T follicular helper cell (primary cell): ENCODE measurements around the gene ST6GALNAC3.
"Not testable (repeated sequence)": the region's sequence is repeated elsewhere in the genome, so short reads cannot be mapped to it uniquely, and the experiment has no call there.

Source experiments
- DNase-seq: peaks from one replicate; pipeline ENCODE4 v3.0.0-alpha.2; 2020; ENCODE audit warnings: low read depth

Gene ST6GALNAC3

DNA sequence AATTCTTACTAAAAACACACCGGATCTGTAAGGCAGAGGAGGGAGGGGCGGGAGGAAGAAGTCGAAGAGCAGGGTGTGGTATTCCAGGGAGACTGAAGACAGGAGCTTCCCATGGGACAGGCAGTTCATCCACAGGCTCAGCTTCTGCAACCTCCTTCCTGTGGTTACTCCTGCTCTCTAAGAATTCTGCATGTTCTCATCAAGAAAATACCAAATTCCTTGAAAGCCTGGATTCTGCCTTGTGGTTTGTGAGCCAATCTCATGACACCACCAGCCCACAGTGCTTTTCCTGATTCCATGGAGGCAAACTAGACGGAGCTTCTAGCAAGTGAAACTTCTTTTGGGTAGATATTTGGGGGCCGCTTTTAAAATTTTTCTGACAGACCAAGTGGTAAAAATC lies 1.1 kb upstream of the ST6GALNAC3 start:
- no peak for DNase-seq

DNA sequence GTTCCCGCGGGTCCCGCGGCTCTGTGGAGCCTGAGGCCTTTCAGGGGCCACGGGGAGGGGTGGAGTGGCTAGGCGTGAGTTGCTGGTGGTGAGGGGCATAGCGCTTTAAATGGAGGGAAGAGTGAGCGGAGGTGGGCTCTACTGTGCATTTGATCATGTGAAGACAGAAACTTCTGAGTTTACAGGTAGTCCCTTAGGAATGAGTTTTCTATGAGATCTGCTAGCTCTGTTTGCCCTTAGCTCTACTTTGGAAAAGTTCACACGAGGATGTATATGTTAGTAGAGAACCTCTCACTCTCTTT lies 593 bp downstream of the ST6GALNAC3 start:
- no peak for DNase-seq

- DNase-seq = no peak
These were observed 1.3 kb downstream of the ST6GALNAC3 start for GRCh38 chr1:76075877-76076276.

- DNase-seq = no peak
These were observed 5.1 kb downstream of the ST6GALNAC3 start for GRCh38 chr1:76079475-76080227.

GRCh38 chr1:76080552-76081079 lies 6.1 kb downstream of the ST6GALNAC3 start:
- no peak for DNase-seq

DNA sequence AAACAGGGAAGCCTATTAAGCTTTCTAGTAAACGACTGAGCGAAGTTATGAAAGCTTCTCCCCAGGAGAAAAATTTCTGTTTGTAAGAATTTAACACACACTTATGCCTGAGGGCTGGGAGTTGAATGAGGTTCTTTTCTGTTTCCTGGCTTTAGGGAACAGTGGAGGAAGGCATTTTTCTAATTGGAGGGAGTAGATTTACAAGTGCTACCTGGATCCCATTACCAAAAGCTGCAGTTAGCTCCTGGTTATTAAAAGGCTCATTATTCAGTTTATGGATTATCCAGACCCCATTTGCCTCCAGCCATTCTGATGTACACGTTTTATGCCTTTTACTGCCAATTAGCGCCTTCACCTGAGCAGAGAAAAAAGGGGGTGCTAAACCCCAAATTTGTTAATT lies 7.5 kb downstream of the ST6GALNAC3 start:
- DNase-seq = no peak

- no peak for DNase-seq
These were observed 8.6 kb downstream of the ST6GALNAC3 start for GRCh38 chr1:76083189-76083588.

DNA sequence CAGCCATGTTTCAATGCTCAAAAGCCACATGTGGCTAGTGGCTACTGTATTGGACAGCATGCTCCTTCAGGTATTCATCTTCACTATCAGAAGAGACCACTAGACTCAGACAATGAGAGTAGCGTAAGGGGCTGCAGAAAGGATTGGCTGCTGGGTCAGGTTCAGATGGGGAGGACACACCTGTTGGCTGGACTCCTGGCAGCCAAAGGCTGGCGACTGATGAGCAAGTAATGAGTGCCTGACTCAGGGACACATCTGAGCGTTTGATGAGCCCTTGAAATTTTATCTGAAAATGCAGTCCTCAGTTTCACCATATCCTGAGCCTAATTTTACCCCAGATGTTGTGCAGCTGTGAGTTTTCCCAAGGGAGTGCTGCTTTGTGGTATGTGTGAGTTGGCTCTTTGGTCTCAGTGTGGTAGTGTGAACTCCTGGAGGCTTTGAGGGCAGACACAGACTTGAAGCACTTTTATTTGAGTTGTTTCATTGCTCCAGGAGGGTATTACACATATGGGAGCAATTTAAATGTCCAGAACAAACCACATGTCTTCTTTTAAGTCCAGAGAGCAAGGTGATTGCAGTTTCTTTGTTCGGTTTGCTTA lies 9.6 kb downstream of the ST6GALNAC3 start:
- DNase-seq = no peak

DNA sequence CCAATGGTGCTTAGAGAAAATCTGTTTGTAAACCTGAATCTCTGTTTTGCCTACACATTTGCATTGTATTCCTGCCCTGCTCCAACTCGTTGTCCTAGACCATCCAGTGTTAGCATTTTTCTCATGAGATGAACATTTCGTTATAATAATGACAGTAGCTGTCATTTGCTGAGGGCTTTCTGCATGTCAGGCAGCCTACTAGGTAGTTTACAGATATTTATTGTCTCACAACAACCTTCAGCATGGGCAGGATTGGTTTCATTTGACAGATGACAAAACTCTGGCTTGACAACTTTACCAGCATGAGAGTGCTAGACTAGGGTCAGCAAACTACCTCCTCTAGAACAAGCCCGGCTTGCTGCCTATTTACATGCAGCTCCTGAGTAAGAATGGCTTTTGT lies 10.1 kb downstream of the ST6GALNAC3 start:
- DNase-seq = no peak

GRCh38 chr1:76086109-76086508 lies 11.6 kb downstream of the ST6GALNAC3 start:
- no peak for DNase-seq

DNA sequence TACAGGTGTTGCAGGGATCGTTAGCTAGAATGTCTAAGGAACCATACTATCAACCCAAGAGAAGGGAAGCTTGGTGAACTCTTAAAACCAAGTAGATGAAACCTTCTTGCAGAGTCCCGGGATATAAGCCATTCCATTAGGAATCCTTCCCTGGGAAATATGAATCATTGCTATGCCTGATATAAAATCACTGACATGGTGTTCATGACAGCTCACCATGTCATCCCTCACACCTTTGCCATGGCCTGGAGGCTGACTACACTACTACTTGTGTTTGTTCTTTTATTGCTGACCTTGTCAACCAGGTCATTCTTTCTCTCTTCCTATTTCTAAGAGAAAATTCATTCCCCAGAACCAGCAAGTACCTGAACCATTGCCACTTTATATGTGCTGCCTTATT lies 12.1 kb downstream of the ST6GALNAC3 start:
- DNase-seq = no peak

GRCh38 chr1:76090283-76091203 lies 16.0 kb downstream of the ST6GALNAC3 start:
- DNase-seq = no peak

DNA sequence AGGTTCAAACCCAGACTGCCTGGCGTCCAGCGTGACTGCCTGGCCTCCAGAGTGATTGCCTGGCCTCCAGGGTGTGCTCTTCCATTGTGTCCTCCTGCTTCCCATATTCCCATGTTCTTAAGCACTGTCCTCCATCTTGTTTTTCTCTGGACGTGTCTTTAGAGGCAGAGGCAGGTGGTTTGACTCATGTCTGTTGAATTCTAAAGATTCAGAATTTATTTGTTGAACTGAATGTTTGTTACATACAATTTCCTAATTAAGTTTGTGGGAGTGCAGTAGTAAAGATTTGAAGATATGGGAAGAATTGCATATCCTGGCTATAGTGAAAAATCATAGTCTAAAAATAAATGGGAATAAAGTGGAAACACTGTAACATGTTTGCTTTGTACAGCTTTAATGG lies 18.3 kb downstream of the ST6GALNAC3 start:
- DNase-seq = no peak

GRCh38 chr1:76093522-76094312 lies 19.2 kb downstream of the ST6GALNAC3 start:
- no peak for DNase-seq

GRCh38 chr1:76095802-76096201 lies 21.3 kb downstream of the ST6GALNAC3 start:
- DNase-seq = no peak

- not testable (repeated sequence) for DNase-seq
These were observed 22.5 kb downstream of the ST6GALNAC3 start for GRCh38 chr1:76097064-76097463.

- DNase-seq = no peak
These were observed 24.3 kb downstream of the ST6GALNAC3 start for GRCh38 chr1:76098845-76099244.

- no peak for DNase-seq
These were observed 27.0 kb downstream of the ST6GALNAC3 start for GRCh38 chr1:76101548-76101947.

- no peak for DNase-seq
These were observed 27.5 kb downstream of the ST6GALNAC3 start for GRCh38 chr1:76102046-76102445.

GRCh38 chr1:76103034-76103433 lies 28.5 kb downstream of the ST6GALNAC3 start:
- DNase-seq = no peak

DNA sequence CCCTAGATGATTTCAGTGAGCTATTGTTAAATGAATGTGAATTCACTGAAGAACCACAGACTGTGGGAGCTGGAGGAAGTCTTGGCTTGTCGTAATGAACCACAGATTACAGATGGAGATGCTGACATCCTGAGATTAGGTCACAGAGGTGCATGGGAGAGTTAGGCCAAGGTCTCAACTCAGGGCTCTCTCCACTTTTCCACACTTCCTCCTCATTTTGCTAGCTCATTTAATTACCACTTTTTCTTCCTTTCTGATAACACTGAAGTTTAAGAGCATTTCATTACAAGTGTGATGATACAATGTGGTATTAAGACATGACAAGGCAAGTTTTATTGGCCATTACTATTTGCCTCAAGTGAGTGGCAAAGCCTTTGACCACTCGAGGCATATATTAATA lies 30.8 kb downstream of the ST6GALNAC3 start:
- no peak for DNase-seq

DNA sequence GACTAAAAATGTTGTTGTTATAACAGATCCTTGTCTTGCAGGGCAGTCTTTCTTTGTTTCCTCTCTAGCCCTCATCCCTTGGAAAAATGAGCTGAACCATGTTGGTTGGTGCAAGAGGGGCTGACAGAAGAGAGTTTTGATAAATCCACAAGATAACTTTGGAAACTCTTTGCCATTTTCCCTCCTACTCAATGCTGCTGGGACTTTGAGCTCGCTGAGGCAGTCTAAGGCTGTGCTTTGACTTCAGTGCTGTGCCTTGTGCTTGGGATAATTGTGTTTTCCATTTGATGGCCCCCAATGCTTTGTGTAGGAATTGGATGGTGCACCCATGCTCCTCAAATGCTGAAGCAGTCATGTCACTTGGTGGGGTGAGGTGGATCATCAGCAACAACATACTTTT lies 31.7 kb downstream of the ST6GALNAC3 start:
- no peak for DNase-seq
